HG02943 (cell line): Measurements from ENCODE around the gene ZNF490.

Experiments used
- ATAC-seq: cut with Tn5 transposase; IDR thresholded peaks from one replicate; pipeline ENCODE4 v1.9.1; 2021; ENCODE audit warnings: mild to moderate bottlenecking, low read depth, moderate library complexity; ENCODE audit not compliant: unreplicated experiment

Gene ZNF490

GRCh38 chr19:12546068-12546467, 64.5 kb downstream of the ZNF490 start:
- no peak for ATAC-seq

DNA sequence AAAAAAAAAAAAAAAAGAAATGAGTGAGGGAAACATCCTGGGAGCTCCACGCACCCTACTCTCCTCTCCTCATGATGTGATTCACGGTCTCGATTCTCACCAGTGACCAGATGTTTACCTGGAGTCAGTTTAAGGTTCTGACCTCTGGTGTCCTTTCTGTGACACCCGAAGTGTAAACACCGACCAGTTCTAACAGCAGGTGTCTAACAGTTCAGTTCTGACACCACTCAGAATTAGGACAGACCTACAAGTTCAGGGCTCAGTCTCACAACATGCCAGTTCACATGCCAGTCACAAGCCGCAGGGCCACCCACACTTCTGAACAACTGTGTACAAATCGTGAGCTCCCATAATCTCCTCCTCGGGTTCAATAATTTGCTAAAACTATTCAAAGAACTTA, 65.3 kb downstream of the ZNF490 start:
- ATAC-seq = no peak

DNA sequence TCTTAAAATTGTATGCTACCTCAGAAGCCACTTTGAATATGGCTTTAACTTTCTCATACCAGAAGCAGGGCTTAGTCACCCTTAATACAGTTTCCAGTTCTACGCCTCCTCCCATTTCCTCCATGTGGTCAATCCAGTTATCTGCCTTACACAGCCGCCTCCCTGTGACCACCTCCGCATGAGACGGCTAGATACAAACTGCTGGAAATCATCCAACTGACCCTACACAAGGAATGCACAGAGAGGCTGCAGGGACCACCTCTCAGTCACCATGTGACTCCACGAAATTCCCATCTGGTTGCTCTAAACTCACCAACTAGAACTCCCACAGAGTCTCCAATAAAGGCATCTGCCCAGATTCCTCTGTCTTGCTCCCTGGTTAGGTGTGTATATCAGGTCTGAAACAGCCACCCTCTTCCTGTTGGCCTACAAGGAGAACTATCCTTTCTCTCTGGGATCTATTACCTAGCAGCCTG, 66.2 kb downstream of the ZNF490 start:
- no peak for ATAC-seq

DNA sequence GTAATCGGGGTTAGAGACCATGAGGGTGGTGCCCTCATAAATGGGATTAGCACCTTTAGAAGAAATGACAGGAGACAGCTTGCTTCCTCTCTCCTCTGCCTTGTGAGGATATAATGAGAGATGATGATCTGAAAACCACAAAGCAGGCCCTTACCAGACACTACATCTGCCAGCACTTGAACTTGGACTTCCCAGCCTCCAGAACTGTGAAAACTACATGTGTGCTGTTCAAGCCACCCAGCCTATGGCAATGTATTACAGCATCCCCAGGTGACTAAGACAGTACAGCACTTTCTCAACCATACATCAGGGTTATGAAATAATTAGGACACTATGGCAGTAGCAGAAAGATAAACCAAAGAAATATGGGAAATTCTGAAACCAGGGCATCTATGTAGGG, 66.8 kb downstream of the ZNF490 start:
- ATAC-seq = no peak
